Thoracic aorta (tissue), 2 donors: ENCODE results near the gene FAM78A. TPM values are rescaled to one million over a fixed set of nuclear protein-coding genes. Genes with fewer than 3 reads are reported as not detected.

Experiments used
- ATAC-seq: fragments of 150-250 bp; one replicate; pipeline ENCODE4 v1.8.0; 2017; ENCODE audit warnings: low read depth; ENCODE audit not compliant: insufficient number of reproducible peaks, low FRiP score
- DNase-seq: peaks from one replicate; pipeline ENCODE4 v3.0.0-alpha.2; 2020; ENCODE audit warnings: low spot score
- H3K27ac ChIP-seq, 2 donors: fragments of 200-600 bp; sonication (generic); 1 replicate in 1 of 2; 2 replicates in 1 of 2; pipeline ENCODE4 v1.5.1; 2016; ENCODE audit warnings: mild to moderate bottlenecking in 2 of 2, moderate library complexity in 2 of 2
- H3K27me3 ChIP-seq: fragments of 200-600 bp; sonication (generic); replicated peaks from 2 replicates; pipeline ENCODE4 v1.6.0; 2016; ENCODE audit warnings: mild to moderate bottlenecking; ENCODE audit not compliant: insufficient read depth
- H3K36me3 ChIP-seq: fragments of 200-600 bp; sonication (generic); one replicate; pipeline ENCODE4 v1.5.1; 2016
- H3K4me1 ChIP-seq, 2 donors: fragments of 200-600 bp; sonication (generic); 1 replicate in 1 of 2; 2 replicates in 1 of 2; pipeline versions ENCODE4 v1.5.1 to v1.6.0; 2016; ENCODE audit warnings: low read depth in 2 of 2, mild to moderate bottlenecking in 1 of 2; ENCODE audit not compliant: control insufficient read depth in 1 of 2
- H3K4me3 ChIP-seq: fragments of 200-600 bp; sonication (generic); 2 replicates; pipeline ENCODE4 v1.5.1; 2016; ENCODE audit warnings: mild to moderate bottlenecking
- H3K9me3 ChIP-seq: fragments of 200-600 bp; sonication (generic); 2 replicates; pipeline ENCODE4 v1.5.1; 2016
- CTCF ChIP-seq: fragments of 200-600 bp; sonication (generic); IDR thresholded peaks from one replicate; pipeline ENCODE4 v1.5.1; 2019; ENCODE audit warnings: antibody characterized with exemption
- total RNA-seq, 2 donors: library from RNA; depleted of rRNA; stranded (reverse); fragments of >200 nt; gene quantifications; one replicate each; pipeline versions ENCODE4 v1.1.0 to v1.2.3, GENCODE V29; 2016

FAM78A gene
- total RNA-seq, 2 donors from 2014 or later: 5.0 to 5.7 TPM

GRCh38 chr9:131234799-131235479 is 41.4 kb downstream of the FAM78A start:
- H3K27me3 ChIP-seq: no peaks in the 10 kb centered on the region
- no peak overlapping the region for H3K4me3 ChIP-seq
- DNase-seq: no peak
- H3K36me3 ChIP-seq: peaks cover 20% of the 10 kb centered on the region
- no peak overlapping the region for H3K27ac ChIP-seq
- peaks cover 8 to 20% of the 10 kb centered on the region in 2 donors for H3K4me1 ChIP-seq
- no peak for ATAC-seq
- H3K9me3 ChIP-seq: no peaks in the 10 kb centered on the region
- TF ChIP-seq CTCF: no peak

GRCh38 chr9:131233995-131234394 is 42.3 kb downstream of the FAM78A start:
- no peaks in the 10 kb centered on the region for H3K27me3 ChIP-seq
- H3K36me3 ChIP-seq: peaks cover 20% of the 10 kb centered on the region
- no peak overlapping the region for H3K27ac ChIP-seq
- H3K4me3 ChIP-seq: no peak overlapping the region
- ATAC-seq (no peak), DNase-seq (no peak)
- no peaks in the 10 kb centered on the region for H3K9me3 ChIP-seq
- peaks cover 8 to 20% of the 10 kb centered on the region in 2 donors for H3K4me1 ChIP-seq
- no peak for TF ChIP-seq CTCF

GRCh38 chr9:131233556-131233955 is 42.8 kb downstream of the FAM78A start:
- no peaks in the 10 kb centered on the region for H3K27me3 ChIP-seq
- no peaks in the 10 kb centered on the region for H3K9me3 ChIP-seq
- ATAC-seq (no peak), DNase-seq (no peak)
- peaks cover 24% of the 10 kb centered on the region for H3K36me3 ChIP-seq
- H3K27ac ChIP-seq: no peak overlapping the region
- no peak for TF ChIP-seq CTCF
- no peak overlapping the region for H3K4me3 ChIP-seq
- peaks cover 8 to 16% of the 10 kb centered on the region in 2 donors for H3K4me1 ChIP-seq

GRCh38 chr9:131228988-131229387 is 47.3 kb downstream of the FAM78A start:
- Histone ChIP-seq H3K4me3 (no peak overlapping the region), H3K36me3 (peaks cover 26% of the 10 kb centered on the region), H3K27me3 (no peaks in the 10 kb centered on the region), H3K27ac (no peak overlapping the region), H3K9me3 (no peaks in the 10 kb centered on the region), H3K4me1 (peaks cover 0 to 7% of the 10 kb centered on the region in 2 donors)
- TF ChIP-seq CTCF: no peak
- ATAC-seq (no peak), DNase-seq (no peak)

- no peak overlapping the region for H3K27ac ChIP-seq
- ATAC-seq (no peak), DNase-seq (no peak)
- peaks cover 26% of the 10 kb centered on the region for H3K36me3 ChIP-seq
- TF ChIP-seq CTCF: no peak
- H3K4me1 ChIP-seq: peaks cover 0 to 7% of the 10 kb centered on the region in 2 donors
- peak overlapping the region; percentile 62 for H3K4me3 ChIP-seq
- H3K27me3 ChIP-seq: no peaks in the 10 kb centered on the region
- no peaks in the 10 kb centered on the region for H3K9me3 ChIP-seq
Observed at GRCh38 chr9:131227959-131228460, 48.3 kb downstream of the FAM78A start.
